ENCODE measurements around the gene GSTA5.
"Not testable (repeated sequence)": the region's sequence is repeated elsewhere in the genome, so short reads cannot be mapped to it uniquely, and the experiment has no call there.

The GSTA5 gene

DNA sequence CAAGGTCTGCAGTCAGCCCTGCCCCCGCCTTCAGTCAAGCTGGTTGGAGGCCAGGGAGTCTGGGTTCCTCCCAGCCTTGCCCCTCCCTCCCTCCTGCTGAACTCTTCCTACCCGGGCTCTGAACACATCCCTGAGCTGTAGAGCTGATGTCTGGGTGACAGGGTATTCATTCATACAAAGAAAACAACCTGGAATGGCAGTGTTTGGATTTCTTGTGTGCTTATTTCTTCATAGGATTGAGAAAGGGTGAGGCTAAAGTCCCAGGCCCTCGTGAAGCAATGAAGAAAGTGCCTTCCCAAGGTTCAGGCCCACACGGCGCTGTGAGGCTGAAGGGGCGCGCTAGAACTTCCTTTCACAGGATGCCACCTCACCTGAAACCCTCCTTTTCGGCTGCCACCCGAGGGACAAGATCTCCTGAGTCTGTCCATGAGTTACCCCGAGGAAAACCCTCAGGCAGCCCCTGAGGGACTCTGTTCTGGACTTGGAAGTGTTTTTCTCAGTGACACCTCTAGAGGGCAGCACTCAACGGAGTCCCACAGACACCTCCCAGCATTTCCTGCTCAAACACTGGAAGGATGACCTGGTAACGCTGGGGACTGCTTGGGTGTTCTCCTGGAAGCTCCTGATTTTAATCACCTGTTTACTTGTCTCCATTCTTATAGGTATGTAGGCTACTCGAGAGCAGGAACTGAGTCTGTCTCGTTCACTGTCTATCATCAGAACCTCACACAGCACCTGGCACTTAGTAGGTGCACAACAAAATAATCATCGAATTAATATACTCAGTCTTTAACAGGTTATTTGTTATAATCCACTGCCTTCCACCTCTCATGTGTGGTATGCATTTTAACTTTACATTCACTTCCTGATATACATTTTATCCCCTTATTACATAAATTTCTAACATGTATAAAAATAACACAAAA, 25.2 kb downstream of the GSTA5 start:
- no peak for DNase-seq (ENCODE audit: low spot score)
- Histone ChIP-seq H3K27ac (no peak overlapping the region), H3K4me3 (no peak overlapping the region)
- peak; percentile 29 for TF ChIP-seq CTCF (IDR thresholded peaks at IDR 0.05)

DNA sequence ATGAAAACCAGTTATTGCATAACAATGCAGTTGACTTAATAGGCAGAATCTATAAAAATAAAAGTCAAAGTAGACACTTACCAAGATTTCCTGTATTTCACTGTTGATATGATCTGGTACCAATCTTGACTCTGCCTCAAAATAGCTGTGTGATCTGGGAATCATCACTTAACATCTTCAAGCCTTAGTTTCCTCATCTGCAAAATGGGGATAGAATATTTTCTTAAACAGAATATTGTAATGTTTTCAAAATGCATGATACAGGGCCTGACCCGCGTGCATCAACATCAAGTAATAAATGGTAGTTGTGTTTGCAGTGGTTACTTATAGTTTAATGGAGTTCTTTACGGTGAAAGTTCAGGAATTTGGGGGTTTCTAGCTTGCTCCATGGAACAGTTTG, 26.1 kb downstream of the GSTA5 start:
- H3K27ac ChIP-seq; DNase-seq (ENCODE audit: low spot score); H3K4me3 ChIP-seq: not testable (repeated sequence)

- not testable (repeated sequence) for H3K27ac ChIP-seq; DNase-seq (ENCODE audit: low spot score); H3K4me3 ChIP-seq
Observed at GRCh38 chr6:52809777-52810176, 30.8 kb downstream of the GSTA5 start.

DNA sequence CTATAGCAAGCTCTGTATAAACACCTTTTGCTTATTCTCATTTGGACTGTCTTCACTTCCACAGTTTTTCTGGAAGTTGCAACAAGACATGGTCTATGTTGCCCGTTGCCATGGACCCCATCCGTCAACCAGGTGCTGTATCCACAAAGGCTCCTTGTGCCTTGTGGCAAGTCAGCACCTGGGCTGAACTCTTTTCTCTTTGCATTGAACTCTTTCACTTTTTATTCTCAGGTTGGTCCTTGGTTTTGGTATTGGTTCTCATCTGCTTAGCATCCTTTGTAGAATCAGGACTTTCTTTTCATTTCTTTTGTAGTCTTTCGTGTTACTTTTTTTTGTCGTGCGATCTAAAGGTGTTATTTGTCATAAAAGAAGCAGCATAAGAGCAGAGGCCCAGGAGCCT, 32.0 kb downstream of the GSTA5 start:
- no peak overlapping the region for H3K27ac ChIP-seq
- H3K4me3 ChIP-seq = no peak overlapping the region
- DNase-seq (ENCODE audit: low spot score) = no peak
- TF ChIP-seq CTCF (IDR thresholded peaks at IDR 0.05) = no peak

- not testable (repeated sequence) for H3K4me3 ChIP-seq; DNase-seq (ENCODE audit: low spot score); H3K27ac ChIP-seq
Observed at GRCh38 chr6:52803668-52804255, 36.9 kb downstream of the GSTA5 start, which contains the start of gene GSTA1. TSS of gene GSTA1 (minus strand) at chr6:52803816. CDS start at chr6:52799267, 4,549 bp downstream.

GRCh38 chr6:52802806-52803205, 37.8 kb downstream of the GSTA5 start:
- no peak for TF ChIP-seq CTCF (IDR thresholded peaks at IDR 0.05)
- no peak for DNase-seq (ENCODE audit: low spot score)
- no peak overlapping the region for H3K4me3 ChIP-seq
- no peak overlapping the region for H3K27ac ChIP-seq

- no peak overlapping the region for H3K27ac ChIP-seq
- TF ChIP-seq CTCF (IDR thresholded peaks at IDR 0.05) = no peak
- no peak for DNase-seq (ENCODE audit: low spot score)
- H3K4me3 ChIP-seq = no peak overlapping the region
Observed at GRCh38 chr6:52801188-52801841, 39.3 kb downstream of the GSTA5 start.

- not testable (repeated sequence) for H3K27ac ChIP-seq; H3K4me3 ChIP-seq; DNase-seq (ENCODE audit: low spot score)
Observed at GRCh38 chr6:52799272-52799671, 41.3 kb downstream of the GSTA5 start.

DNA sequence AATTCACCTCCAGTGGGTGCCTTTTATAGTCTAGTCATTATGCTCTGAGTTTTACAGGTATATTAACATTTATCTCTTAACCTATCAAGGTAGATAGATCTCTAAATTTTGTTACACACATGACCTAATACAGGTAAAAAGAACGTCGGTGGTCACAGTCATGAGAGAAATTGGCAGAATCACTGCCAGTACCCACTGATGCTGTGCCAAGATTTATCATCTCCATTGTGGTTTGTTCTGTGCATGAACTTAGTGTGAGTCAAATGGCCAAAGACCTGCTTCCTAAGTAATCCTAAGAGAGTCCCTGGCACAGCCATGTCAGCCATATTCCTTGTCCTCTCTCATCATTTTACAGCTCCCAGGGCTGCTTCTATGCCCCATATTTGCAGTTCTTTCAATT, 46.2 kb downstream of the GSTA5 start:
- DNase-seq (ENCODE audit: low spot score); H3K4me3 ChIP-seq; H3K27ac ChIP-seq: not testable (repeated sequence)

Data from coronary artery (tissue), 2 donors.